IgD-negative memory B cell (primary cell): Measurements from ENCODE around the gene RND2. TPM values are rescaled to one million over a fixed set of nuclear protein-coding genes. Genes with fewer than 3 reads are reported as not detected.

ENCODE experiments used
- H3K27ac Mint-ChIP-seq, 3 donors: one replicate each; pipeline ENCODE4 v1.8.0; 2020 to 2022; ENCODE audit warnings: mild to moderate bottlenecking in 3 of 3, mixed read lengths in 3 of 3, moderate library complexity in 1 of 3
- H3K27me3 Mint-ChIP-seq: one replicate; pipeline ENCODE4 v1.8.0; 2021; ENCODE audit warnings: mixed read lengths
- H3K36me3 Mint-ChIP-seq: one replicate; pipeline ENCODE4 v1.8.0; 2020; ENCODE audit warnings: mild to moderate bottlenecking, mixed read lengths
- H3K4me1 Mint-ChIP-seq, 3 donors: one replicate each; pipeline ENCODE4 v1.8.0; 2020 to 2022; ENCODE audit warnings: mixed read lengths in 3 of 3, mild to moderate bottlenecking in 1 of 3
- H3K4me3 Mint-ChIP-seq, 4 donors: one replicate each; pipeline ENCODE4 v1.8.0; 2020 to 2022; ENCODE audit warnings: mild to moderate bottlenecking in 4 of 4, mixed read lengths in 4 of 4, moderate library complexity in 3 of 4
- H3K9me3 Mint-ChIP-seq, 3 donors: one replicate each; pipeline ENCODE4 v1.8.0; 2020 to 2021; ENCODE audit warnings: mixed read lengths in 3 of 3, mild to moderate bottlenecking in 1 of 3
- polyA plus RNA-seq: library from polyadenylated mRNA; unstranded; fragments of 300-500 nt; fragmentation: Illumina TruSeq; gene quantifications from one replicate; pipeline ENCODE4 v1.2.3, GENCODE V29; 2021

Gene RND2
- polyA plus RNA-seq, 1 donor from 2014 or later, result 0.05 TPM

DNA sequence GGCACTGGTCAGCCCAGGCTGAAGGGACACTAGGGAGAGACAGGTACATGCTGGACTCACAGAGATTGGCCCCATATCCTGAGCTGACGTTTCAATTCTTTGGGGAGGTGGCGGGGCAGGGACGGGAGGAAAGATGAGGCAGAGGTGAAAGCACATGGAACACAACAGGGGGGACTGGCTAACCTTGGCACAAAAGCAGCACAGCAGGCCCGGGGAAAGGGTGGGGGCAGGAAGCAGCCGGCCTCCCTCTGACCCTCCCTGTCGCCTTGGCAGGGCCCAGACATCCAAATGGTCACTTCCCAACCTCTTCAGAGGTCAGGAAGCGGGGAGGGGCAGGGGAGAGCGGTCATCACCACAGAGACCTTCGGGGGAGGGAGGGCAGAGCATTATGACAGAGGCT, 9.5 kb upstream of the RND2 start:
- Mint-ChIP-seq H3K4me1 (peaks cover 8 to 11% (median 8%) of the 10 kb centered on the region in 3 donors), H3K36me3 (peaks cover 1% of the 10 kb centered on the region), H3K27me3 (no peaks in the 10 kb centered on the region), H3K9me3 (no peaks in the 10 kb centered on the region), H3K27ac (no peak overlapping the region), H3K4me3 (no peak overlapping the region)

DNA sequence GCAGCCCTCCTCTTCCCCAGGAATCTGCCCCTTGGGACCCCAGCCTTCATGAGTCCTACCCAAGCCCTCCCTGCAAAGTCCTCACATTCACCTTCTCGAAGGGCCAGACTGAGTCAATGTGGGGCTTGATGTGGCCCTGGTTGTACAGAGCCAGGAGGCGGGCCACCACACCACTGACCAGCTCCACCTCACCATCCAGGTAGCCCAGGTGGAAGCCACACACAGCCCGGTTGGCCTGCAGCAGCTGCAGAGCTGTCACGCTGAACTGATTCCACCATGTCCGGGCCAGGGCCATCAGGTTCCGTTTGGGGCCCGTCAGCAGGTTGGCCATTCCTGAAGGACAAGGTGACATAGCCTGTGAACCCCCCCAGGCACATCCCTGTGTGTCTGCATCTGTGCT, 8.8 kb upstream of the RND2 start:
- Mint-ChIP-seq H3K4me3 (no peak overlapping the region), H3K36me3 (peaks cover 1% of the 10 kb centered on the region), H3K27me3 (no peaks in the 10 kb centered on the region), H3K4me1 (peaks cover 7 to 11% (median 8%) of the 10 kb centered on the region in 3 donors), H3K27ac (peak overlapping the region in 1 of 3 donors; percentile 90), H3K9me3 (no peaks in the 10 kb centered on the region)

DNA sequence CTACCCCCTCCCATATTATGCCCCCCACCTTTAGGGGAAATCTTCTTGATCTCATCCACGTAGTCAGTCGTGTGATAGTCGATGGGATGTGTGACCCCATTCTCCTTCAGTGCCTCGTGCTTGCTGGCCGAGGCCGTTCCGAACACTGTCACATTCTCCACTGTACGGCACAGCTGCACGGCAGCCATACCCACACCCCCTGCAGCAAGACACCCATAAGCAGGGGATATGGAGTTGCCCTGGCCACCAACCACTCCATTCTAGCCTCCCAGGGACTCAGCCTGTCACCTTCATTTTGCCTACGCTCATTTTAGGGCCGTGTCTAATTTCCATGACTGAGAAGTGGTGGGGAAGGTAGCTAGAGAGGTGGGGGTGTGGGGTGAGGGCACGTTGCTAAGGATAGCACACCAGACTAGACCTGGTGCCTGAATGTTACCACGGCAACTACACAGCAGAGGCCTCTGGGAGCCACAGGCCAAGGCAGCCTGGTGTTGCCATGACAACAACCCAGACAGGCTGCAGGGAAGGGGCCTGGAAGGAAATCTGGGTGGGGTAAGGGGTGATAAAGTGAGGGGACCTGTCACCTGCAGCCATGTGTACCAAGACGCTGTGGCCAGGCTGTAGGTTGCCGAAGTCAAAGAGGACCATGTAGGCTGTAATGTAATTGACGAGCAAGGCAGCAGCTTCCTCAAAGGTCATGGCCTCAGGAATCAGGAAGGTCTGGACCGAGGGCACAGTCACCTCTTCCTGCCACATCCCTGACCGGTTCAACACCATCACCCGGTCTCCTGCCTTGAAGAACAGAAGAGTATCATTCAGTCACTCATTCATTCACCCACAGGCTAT, 6.8 kb upstream of the RND2 start:
- H3K4me1 Mint-ChIP-seq, result peaks cover 9 to 11% (median 11%) of the 10 kb centered on the region in 3 donors
- no peaks in the 10 kb centered on the region for H3K9me3 Mint-ChIP-seq
- peak overlapping the region; percentile 40 to 85 (median 47) for H3K27ac Mint-ChIP-seq

DNA sequence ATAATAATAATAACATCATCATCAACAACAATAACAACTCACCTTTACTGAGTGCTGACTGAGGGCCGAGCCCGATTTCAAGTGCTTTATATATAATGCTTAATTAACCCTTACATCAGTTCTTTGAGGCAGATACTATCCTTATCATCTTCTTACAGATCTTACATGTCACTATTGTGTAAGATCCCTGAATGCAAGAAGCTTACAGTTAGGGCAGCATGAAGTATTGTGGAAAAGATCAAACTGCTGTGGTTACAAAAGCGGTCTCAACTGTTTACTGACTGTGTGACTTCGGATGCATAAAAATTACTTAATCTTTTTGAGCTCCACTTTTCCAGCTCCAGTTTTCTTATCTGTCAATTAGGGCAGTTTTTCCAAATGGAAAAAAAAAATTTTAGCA, 6.1 kb upstream of the RND2 start:
- H3K27me3 Mint-ChIP-seq, result no peaks in the 10 kb centered on the region
- H3K27ac Mint-ChIP-seq, result peak overlapping the region in 1 of 3 donors; percentile 47
- H3K9me3 Mint-ChIP-seq, result no peaks in the 10 kb centered on the region
- peaks cover 1% of the 10 kb centered on the region for H3K36me3 Mint-ChIP-seq
- peaks cover 9 to 11% (median 11%) of the 10 kb centered on the region in 3 donors for H3K4me1 Mint-ChIP-seq
- H3K4me3 Mint-ChIP-seq, result peak overlapping the region in 1 of 4 donors; percentile 96

More for the DNA sequence above, 6.8 kb upstream of the RND2 start:
- Mint-ChIP-seq H3K36me3 (peaks cover 1% of the 10 kb centered on the region), H3K27me3 (no peaks in the 10 kb centered on the region), H3K4me3 (peak overlapping the region in 1 of 4 donors; percentile 96)

DNA sequence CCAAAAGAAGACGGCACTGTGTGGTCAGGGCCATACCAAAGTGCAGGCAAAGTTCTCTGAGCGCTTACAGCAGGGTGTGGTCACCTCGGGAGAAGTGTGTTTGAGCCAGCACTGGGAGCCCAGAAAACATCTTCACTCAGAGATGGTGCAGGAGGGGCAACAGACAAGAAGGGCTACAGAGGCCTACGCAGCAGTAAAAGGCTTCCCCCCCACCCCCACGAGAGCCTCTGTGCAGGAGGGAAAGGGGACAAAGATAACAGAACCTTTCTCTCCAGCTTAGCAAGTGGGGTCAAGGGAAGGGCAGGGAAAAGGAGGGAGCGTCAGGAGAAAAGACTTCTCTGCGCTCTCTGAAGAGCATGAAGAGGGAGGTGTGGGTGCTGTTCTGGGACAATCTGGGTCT, 5.6 kb upstream of the RND2 start:
- H3K4me1 Mint-ChIP-seq, result peaks cover 11 to 14% (median 13%) of the 10 kb centered on the region in 3 donors
- peak overlapping the region in 3 of 4 donors; percentile 34 to 96 (median 67) for H3K4me3 Mint-ChIP-seq
- no peaks in the 10 kb centered on the region for H3K27me3 Mint-ChIP-seq
- no peaks in the 10 kb centered on the region for H3K9me3 Mint-ChIP-seq
- peak overlapping the region in 2 of 3 donors; percentile 65 to 67 for H3K27ac Mint-ChIP-seq
- no peaks in the 10 kb centered on the region for H3K36me3 Mint-ChIP-seq

DNA sequence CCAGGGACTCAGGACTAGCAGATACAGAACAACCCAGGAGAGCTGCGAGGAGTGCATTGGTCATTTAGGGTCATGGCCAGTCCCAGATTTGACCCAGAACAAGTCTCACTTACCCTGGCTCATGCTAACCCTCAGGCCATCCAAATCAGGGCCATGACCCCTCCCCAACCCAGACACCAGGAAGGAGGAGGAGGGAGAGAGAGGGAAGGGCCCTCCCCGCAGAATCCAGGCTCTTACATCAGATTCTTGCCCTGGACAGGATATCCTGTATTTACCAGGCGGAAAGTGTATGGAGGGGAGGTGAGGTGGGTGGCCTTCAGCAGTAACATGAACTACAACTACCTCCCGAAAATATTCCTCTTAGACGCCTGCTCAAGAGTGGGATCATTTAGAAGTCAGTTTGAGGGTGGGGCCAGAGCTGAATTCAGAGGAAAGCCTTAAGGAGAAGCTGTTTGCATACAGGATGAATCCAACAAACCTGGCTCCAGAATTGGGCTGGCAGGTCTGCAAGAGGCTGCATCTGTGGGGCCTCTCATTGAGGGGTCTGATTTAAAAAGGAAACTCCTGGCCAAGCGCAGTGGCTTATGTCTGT, 4.9 kb upstream of the RND2 start:
- Mint-ChIP-seq H3K27ac (peak overlapping the region; percentile 65 to 83 (median 67)), H3K27me3 (no peaks in the 10 kb centered on the region), H3K4me3 (peak overlapping the region; percentile 21 to 96 (median 88)), H3K4me1 (peaks cover 14 to 19% (median 14%) of the 10 kb centered on the region in 3 donors), H3K36me3 (no peaks in the 10 kb centered on the region), H3K9me3 (no peaks in the 10 kb centered on the region)

DNA sequence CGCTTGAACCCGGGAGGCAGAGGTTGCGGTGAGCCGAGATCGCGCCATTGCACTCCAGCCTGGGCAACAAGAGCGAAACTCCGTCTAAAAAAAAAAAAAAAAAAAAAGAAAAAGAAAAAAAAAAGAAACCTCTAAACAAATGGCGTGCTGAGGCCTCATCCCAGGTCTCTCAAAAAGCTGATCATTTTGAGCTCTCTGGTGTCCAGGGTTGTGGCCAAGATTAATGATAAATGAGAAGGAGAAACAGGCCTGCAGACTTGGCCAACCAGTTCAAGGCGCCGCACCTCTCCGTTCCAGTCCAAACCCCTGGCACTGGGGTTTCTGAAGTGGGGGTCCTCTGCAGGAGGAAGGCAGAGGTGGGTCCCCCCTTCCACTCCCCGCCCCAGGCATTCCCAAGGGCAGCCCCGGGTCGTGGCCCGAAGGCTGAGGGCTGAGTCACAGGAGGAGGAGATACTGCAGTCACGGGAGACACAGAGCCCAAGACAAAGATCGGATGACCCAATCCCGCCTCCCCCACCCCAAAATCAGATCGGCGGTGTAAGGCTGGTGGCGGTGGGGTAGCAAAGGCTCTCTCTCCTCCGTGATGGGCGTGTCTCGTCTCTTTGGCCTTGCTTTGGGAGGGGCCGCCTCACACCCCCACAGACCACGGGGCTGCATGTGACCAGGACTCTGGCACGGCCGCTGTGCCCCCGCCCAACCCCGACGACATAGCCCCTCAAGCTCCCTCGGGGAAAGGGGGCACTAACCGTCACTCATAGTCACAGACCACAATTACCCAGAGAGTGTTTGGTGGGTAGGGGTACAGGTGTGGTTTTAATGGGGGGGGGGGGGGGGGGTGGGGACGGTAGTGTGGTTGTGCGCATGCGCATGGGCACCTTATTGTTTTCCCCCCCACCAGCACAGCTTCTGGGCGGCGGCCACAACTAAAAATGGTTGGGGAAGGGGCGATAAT, 4.0 kb upstream of the RND2 start:
- Mint-ChIP-seq H3K4me3 (peak overlapping the region; percentile 94 to 96 (median 96)), H3K27ac (peak overlapping the region; percentile 81 to 95 (median 83)), H3K9me3 (no peaks in the 10 kb centered on the region)

DNA sequence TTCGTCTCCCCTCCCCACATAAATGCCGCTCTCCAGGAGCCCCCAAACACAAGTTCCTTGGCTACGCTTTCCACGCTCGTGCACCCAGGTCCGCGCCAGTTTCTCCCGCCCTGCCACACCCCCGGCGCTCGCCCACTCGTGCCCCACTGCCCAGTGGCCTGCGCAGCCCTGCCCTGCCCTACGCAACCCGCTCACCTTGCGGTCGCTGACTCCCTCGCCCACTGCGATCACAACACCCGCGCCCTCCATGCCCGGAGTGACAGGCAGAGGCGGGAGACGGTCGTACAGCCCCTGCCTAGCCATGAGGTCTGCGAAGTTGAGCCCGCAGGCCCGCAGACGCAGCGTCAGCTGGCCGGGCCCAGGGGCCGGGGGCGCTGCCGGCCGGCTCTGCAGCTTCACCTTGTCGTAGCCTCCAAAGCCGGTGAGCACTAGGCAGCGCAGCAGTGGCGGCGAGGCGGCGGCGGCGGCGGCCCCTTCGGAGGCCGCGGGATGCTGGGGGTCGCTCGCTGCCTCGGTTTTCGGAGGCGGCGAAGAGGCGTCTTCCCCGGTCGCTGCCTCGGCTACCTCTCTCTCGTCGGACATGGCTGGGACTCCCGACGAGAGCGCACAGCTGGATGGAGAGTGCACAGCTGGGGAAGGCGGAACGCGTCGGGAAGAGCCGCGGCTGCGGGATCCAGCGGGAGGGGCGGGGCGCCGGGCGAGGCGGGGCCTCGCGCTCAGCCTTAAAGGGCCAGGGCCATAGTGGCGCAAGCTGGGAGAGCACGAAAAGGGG, 3.1 kb upstream of the RND2 start, which contains the start of gene VAT1:
Gene VAT1 (minus strand): TSS at position 645 of the 772 bp plus-strand sequence. CDS start 63 bp downstream, at position 582.
- H3K27ac Mint-ChIP-seq, result peak within 1 kb of the TSS in 2 of 3 donors; percentile 81 to 95
- H3K4me3 Mint-ChIP-seq, result peak within 1 kb of the TSS; percentile 94 to 96 (median 96)
- no peaks in the 10 kb centered on the region for H3K27me3 Mint-ChIP-seq
- peaks cover 14 to 24% (median 16%) of the 10 kb centered on the region in 3 donors for H3K4me1 Mint-ChIP-seq
- no peaks in the 10 kb centered on the region for H3K9me3 Mint-ChIP-seq
- no peaks in the 10 kb centered on the region for H3K36me3 Mint-ChIP-seq

More for the DNA sequence above, 4.0 kb upstream of the RND2 start:
- Mint-ChIP-seq H3K4me1 (peaks cover 14 to 19% (median 16%) of the 10 kb centered on the region in 3 donors), H3K27me3 (no peaks in the 10 kb centered on the region), H3K36me3 (no peaks in the 10 kb centered on the region)

DNA sequence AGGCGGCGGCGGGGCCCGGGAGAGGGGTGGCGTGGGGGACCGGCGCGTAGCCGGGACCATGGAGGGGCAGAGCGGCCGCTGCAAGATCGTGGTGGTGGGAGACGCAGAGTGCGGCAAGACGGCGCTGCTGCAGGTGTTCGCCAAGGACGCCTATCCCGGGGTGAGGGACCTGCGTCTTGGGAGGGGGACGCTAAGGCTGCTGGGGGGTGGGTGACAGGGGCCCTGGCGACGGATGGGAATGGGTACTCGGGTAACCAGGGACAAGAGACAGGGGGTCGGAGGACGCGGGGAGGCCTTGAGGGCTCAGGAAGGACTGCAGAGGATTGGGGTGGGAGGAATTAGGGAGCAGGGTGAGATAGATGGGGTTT, 243 bp downstream of the RND2 start:
- H3K27ac Mint-ChIP-seq, result peak overlapping the region; percentile 63 to 96 (median 81)
- H3K27me3 Mint-ChIP-seq, result no peaks in the 10 kb centered on the region
- H3K4me1 Mint-ChIP-seq, result peaks cover 8 to 18% (median 8%) of the 10 kb centered on the region in 3 donors
- H3K4me3 Mint-ChIP-seq, result peak overlapping the region; percentile 68 to 93 (median 82)
- H3K9me3 Mint-ChIP-seq, result no peaks in the 10 kb centered on the region
- H3K36me3 Mint-ChIP-seq, result no peaks in the 10 kb centered on the region

DNA sequence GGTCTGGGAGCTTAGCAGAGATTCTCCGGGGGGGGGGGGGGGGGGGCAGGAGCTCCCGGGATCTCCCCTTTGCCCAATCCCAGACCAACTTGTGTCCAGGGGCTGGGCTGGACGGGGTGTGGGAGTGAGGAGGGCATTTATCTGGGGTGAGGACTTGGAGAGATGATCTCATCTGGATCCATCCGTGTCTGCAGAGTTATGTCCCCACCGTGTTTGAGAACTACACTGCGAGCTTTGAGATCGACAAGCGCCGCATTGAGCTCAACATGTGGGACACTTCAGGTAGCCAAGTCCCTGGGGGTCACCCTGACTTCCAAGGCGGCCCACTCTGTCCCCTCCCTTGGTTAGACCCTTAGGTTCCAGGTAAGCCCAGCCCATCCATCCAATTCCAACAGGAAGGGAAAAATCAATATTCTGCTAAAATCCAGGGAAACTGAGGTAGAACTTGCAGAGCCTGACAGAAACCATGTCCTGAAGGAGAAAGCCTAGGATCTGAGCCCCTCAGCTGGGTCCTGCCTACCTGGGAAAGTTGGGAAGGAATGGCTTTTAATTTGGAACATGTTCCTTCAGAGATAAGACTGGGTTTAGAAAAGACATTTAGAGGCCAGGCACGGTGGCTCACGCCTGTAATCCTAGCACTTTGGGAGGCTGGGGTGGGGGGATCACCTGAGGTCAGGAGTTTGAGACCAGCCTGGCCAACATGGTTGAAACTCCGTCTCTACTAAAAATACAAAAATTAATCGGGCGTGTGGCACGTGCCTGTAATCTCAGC, 921 bp downstream of the RND2 start:
- H3K9me3 Mint-ChIP-seq, result no peaks in the 10 kb centered on the region
- H3K4me1 Mint-ChIP-seq, result peaks cover 7 to 18% (median 8%) of the 10 kb centered on the region in 3 donors
- H3K4me3 Mint-ChIP-seq, result peak overlapping the region; percentile 23 to 93 (median 79)
- H3K36me3 Mint-ChIP-seq, result no peaks in the 10 kb centered on the region
- peak overlapping the region; percentile 73 to 96 (median 81) for H3K27ac Mint-ChIP-seq
- no peaks in the 10 kb centered on the region for H3K27me3 Mint-ChIP-seq

DNA sequence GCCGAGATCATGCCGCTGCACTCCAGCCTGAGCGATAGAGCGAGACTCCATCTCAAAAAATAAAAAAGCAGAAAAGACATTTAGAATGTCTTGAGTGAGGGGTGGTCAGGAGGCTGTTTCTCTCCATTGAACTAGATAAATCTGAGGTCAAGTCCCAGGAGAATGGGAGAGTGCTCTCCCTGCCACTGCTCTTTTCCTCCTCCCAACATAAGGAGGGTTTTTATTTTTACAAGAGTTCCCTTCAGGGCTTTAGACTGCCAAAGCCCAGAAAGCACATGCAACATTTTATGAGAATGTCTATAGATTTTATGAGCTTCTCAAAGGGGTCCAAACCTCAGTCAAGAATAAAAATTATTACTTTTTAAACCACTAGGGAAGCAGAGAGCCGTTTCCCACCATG, 1.6 kb downstream of the RND2 start:
- H3K4me1 Mint-ChIP-seq, result peaks cover 6 to 17% (median 7%) of the 10 kb centered on the region in 3 donors
- no peaks in the 10 kb centered on the region for H3K27me3 Mint-ChIP-seq
- no peaks in the 10 kb centered on the region for H3K9me3 Mint-ChIP-seq
- H3K36me3 Mint-ChIP-seq, result no peaks in the 10 kb centered on the region
- H3K4me3 Mint-ChIP-seq, result peak overlapping the region; percentile 22 to 85 (median 28)
- peak overlapping the region in 2 of 3 donors; percentile 73 to 81 for H3K27ac Mint-ChIP-seq

DNA sequence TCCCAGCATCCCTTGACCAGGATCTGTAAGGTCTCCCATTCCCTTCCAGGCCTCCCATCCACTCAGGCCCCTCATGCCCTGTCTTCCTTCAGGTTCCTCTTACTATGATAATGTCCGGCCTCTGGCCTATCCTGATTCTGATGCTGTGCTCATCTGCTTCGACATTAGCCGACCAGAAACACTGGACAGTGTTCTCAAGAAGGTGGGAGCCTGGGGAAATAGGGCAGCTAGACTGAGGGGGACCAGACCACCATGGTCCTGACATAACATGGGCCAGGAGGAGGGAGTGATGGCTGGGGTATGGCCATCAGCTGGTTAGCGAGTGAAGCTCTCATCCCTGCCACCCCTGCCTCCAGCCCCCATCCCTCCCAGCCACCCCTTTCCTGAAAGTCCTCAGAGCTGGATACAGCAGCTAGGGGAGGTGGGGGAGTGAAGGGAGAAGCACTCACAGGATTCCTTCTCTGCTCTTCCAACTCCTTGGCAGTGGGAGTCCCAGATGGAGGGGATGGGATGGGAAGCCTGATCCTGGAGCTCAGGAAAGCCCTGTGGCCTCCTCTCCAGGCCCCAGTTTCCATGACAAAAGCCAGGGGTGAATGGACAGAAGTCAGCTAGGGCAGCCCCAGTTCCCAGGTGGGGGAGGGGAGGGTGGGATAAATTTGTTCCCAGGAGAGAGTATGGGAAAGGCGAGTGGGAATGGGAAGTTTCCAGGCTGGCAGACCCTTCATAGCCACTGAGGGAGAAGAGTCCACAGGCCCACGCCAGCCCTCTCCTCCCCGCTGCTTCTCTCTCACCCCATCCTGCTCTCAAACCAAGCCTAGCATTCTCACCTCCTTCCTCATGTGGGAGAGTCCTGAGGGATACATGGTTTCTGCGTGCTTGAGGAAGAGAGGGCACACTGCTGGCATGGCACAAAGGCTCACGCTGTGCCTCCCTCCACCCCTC, 2.3 kb downstream of the RND2 start:
- Mint-ChIP-seq H3K9me3 (no peaks in the 10 kb centered on the region), H3K4me3 (peak overlapping the region in 1 of 4 donors; percentile 85)

More for the DNA sequence above, 2.3 kb downstream of the RND2 start:
- Mint-ChIP-seq H3K36me3 (no peaks in the 10 kb centered on the region), H3K27me3 (no peaks in the 10 kb centered on the region), H3K4me1 (peaks cover 6 to 15% (median 7%) of the 10 kb centered on the region in 3 donors), H3K27ac (peak overlapping the region in 2 of 3 donors; percentile 81 to 83)
